NCI-H187 treated with DMSO at 0.1 percent for 48 hours (cell line): ENCODE data around the gene NTRK1.
"Not testable (repeated sequence)": the region's sequence is repeated elsewhere in the genome, so short reads cannot be mapped to it uniquely, and the experiment has no call there.

ENCODE experiments used
- DNase-seq: peaks from one replicate; lab custom pipeline; 2025; lab: John Stamatoyannopoulos, UW

Gene NTRK1

DNA sequence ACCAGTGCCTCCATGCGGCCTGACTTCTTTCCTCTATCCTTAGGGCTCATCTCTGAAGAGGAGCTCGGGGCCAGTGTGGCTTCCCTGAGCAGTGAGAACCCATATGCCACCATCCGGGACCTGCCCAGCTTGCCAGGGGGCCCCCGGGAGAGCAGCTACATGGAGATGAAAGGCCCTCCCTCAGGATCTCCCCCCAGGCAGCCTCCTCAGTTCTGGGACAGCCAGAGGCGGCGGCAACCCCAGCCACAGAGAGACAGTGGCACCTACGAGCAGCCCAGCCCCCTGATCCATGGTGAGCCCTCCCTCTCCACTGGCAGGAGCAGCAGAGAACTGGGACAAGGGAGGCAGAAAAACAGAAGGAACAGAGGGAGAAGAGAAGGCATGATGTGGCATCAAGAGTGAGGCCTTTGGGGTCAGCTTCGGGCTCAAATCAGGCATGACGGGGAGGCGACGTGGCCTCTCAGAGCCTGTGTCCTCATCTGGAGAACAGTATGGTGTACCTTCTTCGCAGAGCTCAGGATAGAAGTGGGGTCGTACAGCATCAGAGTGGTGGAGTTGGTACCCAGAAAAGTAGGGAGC, 53.2 kb downstream of the NTRK1 start:
- no peak for DNase-seq

DNA sequence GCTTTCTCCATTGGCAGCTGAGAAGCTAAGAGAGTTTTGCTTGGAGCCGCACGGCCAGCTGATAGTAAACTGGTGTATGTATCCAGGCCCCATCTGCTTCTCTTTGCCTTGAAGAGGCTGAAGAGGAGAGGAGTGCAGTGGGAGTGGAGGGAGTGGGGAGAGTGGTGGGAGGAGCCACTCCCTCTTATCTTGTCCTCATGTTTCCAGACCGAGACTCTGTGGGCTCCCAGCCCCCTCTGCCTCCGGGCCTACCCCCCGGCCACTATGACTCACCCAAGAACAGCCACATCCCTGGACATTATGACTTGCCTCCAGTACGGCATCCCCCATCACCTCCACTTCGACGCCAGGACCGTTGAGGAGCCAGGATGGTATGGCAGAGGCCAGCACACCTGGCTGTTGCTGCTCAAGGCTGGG, 53.8 kb downstream of the NTRK1 start:
- DNase-seq, result peak; percentile 20

DNA sequence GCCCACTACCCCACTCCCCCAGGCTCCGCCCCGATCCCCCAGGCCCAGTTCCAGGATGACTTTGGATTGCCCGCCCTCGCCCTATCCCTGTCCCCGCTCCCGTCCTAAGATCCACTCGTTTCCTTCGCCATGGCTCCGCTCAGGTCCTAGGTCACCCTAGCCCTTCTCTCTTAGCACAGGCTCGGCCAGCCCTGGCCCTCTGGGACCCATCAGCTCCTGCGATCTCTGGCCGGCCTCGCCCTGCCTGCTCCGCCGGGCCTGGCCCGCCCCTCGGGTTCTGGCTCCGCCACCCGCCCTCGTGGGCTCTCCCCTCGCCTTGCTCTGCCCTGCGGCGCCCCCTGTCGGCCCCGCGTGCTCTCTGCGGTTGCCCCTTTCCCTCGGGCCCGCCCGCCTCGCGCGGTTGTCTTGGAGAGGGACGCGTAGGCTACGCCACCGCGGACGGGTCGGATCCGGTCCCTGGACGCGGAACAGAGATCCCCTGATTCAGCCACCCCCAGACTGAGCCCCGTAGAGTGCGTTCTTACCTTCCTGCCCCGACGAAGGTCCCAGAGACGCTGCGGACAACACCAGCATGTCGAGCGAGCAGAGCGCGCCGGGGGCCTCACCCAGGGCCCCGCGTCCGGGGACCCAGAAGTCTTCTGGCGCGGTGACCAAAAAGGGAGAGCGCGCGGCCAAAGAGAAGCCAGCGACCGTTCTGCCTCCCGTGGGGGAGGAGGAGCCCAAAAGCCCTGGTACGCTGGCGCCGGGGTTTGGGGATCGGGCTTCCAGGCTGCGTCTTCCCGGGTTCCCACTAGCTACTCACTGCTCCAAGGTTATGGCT, 59.8 kb downstream of the NTRK1 start, which contains the start of gene LRRC71:
LRRC71 (plus strand) TSS at position 400 of the 820 bp plus-strand sequence; CDS start at position 572, 172 bp downstream.
- DNase-seq, result no peak

DNA sequence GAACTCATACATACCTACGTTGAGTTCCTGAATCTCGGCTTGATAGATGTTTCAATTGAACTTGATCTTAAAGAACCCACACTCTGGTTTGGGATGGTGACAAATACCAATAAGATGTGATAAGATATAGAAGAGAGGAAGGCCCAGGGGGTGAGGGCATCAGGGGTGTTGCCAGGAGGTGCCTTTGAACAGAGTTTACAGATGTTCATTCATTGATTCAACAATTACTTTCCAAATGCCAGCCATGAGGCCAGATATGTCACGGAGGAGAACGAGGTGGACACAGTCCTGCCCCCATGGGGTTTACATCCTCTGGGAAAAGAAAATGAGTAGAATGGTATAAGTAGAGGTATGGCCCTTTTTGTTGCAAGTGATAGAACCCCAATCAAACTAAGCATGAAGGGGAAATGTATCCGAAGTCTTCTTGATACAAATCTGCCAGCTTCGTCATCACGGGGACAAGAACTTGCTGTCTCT, 60.4 kb downstream of the NTRK1 start:
- no peak for DNase-seq

DNA sequence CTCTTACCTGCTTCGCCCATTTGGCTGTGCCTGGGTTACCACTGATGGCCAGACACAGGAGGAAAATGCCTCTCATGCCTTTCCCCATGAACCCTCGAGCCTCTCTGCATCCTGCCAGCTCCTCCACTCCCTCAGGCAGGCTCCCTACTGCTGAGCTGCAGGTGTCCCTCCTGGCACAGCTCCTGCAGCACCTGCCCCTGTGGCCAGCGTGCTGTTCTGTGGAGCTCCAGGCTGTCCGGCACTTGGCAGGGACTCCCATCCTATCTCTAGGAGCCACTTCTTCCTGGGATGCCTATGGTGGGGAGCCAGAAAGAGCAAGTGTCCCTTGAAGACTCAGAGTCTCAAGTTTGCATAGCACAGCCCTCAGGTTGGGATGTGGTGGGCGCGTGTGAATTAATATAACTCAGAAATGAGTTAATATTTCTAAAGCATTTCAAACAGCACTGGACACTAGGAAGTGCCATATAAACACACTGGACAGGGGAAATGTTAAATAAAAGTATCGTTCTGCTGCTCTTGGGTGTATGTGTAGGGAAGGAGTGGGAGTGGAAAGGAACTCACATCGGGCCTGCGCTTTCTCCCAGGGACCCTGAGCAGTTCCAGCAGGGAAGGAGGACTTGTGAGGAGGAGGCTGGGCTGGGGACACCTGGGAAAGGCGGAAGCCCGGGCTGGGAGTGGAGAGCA, 62.5 kb downstream of the NTRK1 start:
- no peak for DNase-seq

DNA sequence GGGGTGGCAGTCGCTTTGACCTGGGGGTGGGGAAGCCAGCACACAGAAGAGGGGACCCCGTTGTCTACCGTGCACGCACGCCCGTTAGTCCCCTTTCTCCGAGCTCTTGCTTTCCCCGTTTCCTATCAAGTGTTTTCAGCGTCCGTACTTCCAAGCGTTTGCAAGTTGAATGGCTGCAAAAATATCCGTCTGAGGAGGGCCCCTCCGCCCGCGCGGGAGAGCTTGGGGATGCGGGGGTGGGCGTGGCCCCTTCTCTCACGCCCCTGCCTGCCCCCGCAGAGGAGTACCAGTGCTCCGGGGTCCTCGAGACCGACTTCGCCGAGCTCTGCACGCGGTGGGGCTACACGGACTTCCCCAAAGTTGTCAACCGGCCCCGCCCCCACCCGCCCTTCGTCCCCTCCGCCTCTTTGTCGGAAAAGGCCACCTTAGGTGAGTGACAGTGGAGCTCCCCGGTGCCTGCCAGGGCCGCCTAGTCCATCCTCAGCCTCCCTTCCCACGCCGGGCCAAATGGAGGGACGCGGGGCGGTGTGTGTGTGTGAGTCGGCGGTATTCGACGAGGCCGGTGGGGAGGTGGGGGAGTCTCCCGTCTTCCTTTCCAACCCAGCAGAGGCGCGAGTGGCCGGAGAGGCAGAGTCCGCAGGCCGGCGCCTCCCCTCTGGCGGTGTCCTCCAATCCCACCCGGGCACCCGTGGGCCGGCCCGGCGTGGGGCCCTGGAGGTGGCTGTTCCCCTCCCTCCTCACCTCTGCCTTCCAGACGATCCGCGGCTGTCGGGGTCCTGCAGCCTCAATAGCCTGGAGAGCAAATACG, 63.2 kb downstream of the NTRK1 start:
- DNase-seq, result no peak

DNA sequence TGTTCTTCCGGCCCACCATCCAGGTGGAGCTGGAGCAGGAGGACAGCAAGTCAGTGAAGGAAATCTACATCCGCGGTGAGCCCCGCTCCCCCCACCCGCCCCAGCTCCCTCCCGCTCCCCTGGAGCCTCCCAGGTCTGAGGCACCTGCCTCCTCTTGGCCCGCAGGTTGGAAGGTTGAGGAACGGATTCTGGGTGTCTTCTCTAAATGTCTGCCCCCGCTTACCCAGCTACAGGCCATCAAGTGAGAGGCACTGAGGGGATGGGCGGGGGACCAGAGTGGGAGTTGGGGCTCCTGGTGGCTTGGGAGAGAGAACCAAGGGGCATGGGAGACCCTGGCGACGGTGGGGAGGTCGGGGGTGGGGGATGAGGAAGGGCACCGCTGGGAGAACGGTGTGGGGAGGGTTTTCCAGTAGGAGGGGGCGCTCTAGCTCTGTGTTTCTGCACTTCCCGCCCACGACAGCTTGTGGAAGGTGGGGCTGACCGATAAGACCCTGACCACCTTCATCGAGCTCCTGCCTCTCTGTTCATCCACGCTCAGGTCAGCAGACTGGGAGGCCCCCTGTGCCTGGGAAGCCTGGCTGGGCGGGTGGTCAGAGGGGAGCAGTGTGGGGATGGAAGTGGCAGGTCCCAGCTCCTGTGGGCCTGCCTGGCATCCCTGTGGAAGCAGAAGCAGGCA, 64.0 kb downstream of the NTRK1 start:
- no peak for DNase-seq

DNA sequence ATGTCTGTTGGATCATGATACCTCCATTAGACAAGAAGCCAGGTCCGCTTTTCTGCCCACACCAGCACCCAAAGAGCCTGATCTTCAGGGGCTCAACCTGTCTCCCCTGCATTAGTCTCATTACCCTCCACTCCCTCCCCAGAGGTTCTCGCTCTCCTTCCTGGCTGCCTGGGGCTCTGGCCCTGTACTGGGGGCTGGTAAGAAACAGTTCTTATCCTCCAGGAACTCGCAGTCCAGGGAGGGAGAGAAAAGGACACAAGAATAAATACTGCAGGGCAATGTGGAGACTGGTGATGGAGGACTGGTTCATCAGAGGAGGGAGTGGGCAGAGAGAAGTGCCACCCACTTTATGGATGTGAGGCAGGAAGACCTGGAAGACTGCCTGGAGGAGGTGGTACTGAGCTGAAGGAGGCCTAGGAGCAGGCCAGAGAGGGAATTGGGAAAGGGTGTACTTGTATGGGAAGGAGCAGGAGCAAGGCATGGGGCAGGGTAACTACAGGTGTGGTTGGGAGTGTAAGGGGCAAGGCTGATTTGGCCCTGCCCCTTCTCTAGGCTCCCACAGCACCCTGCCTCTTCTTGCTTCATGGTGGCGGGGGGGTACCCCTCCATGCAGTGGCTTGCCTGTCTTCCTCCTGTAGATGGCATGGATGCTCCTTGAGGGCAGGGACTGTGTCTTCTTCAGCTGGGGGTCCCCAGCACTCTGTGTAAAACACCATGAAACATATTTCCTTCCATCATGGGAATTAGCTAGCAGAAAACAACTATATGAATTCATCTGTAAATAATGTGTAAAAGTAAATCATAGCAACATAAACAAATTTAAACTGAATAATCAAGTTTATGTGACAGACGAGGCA, 64.7 kb downstream of the NTRK1 start:
- DNase-seq, result no peak

DNA sequence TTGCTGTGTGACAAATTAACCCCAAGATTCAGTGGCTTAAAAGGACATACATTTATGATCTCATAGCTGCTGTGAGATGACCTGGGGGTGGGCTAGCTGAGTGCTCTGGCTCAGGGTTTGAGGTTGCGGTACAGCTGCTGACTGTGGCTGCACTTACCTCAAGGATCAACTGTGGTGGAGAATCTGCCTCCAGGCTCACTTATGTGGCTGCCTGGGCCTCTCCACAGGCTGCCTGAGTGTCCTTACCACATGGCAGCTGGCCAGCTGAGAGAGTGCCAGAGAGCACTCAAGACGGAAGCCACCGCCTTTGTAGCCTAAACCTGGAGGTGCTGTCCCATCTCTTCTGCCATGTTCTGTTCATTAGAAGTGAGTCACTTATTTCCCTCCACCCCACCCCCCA, 65.5 kb downstream of the NTRK1 start:
- DNase-seq, result peak; percentile 95

DNA sequence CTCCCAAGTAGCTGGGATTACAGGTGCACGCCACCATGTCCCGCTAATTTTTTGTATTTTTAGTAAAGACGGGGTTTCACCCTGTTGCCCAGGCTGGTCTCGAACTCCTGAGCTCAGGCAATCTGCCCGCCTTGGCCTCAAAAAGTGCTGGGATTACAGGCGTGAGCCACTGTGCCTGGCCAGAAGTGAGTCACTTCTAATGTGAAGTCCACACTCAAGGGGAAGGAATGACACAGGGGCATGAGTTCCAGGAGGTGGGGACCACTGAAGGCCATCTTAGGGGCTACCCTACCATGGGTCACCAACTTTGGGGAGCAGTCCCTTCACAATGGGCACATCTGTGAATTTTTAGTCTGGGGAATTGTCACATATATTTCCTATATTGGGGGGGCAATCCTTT, 66.0 kb downstream of the NTRK1 start:
- not testable (repeated sequence) for DNase-seq

DNA sequence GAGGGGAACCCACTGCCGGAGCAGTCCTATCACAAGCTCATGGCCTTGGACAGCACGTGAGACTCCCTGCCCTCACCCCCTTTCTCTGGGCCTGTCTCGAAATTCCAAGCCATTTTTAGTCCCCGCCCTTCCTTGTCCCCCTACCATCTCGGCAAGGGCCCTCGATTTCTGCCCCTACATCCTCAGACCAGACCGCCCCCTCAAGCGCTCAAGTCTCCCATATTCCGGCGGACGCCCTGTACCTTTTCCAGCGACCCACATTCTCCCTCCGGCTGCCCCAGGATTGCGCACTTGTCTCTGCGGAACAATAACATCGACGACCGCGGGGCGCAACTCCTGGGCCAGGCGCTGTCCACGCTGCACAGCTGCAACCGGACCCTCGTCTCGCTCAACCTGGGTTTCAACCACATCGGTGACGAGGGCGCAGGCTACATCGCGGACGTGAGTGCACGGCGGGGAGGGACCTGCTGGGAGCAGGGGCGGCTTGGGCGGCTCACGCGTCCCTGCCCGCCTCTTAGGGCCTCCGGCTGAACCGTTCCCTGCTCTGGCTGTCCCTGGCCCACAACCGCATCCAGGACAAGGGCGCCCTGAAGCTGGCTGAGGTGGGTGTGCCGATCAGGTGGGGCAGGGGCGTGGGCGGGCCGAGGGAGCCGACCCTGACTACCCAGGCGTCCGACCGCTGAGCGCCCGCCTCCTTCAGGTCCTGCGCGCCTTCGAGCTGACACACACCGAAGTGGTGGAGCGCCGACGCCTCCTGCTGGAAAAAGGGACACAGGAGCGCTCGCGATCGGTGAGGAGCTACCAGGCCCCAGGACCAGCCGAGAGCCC, 66.8 kb downstream of the NTRK1 start:
- peak; percentile 44 for DNase-seq

DNA sequence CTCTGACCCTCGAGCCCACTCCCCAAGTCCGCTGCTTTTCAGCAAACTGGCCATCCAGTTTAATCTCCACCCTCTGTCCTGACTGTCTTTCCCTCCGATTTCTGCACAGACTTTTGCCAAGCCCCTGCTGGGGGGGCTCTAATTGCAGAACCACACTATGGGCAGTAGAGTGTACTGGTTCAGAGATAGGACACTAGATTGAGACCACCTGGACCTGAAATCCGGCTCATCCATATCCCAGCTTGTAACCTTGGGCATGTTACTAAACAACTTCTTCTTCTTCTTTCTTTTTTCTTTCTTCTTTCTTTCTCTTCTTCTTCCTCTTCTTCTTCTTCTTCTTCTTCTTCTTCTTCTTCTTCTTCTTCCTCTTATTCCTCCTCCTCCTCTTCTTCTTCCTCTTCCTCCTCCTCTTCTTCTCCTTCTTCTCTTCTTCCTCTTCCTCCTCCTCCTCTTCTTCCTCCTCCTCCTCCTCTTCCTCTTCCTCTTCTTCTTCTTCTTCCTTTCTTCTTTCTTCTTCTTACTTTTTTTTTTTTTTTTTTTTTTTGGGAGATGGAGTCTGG, 67.5 kb downstream of the NTRK1 start:
- DNase-seq, result no peak

DNA sequence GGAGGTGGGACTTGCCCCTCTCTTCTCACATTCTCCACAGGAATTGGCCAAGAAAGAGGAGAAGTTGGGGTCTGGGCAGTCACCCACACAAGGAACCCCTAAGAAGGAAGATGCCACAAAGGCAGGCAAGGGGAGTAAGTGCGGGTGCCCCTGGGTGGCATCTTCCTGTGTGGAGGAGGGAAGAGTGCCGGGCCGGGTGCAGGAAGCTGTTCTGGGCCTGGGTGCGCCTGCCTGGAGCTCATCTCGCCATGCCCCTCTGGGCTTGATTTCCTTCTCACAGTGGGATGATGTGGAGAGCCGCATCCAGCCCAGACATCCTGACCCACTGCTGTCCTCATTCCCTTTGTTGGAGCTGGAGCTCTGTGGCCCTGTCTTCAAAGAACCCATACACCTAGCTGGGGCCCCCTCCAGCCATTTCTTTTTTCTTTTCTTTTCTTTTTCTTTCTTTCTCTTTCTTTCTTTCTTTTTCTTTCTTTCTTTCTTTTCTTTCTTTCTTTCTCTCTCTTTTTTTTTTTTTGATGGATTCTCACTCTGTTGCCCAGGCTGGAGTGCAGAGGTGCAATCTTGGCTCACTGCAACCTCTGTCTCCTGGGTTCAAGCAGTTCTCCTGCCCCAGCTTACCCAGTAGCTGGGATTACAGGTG, 69.1 kb downstream of the NTRK1 start:
- no peak for DNase-seq

DNA sequence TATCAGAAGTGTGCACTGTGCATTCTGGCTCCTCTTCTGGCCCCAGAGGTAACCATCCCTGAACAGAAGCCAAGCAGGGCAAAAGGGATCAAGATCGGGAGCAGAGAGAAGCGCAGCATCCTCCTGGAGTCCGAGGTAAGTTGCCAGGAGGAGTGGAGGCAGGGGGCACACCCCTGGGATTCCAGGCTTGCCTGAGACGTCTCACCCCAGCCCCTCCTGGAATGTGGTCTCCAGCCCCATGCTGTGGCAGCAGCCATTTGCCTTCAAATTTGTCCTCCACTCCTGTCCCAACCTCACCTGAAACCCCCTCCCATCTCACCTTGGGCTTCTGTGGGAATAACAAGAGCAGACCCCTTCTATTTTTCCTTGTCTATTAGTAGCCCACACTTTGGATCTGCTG, 69.8 kb downstream of the NTRK1 start:
- DNase-seq, result no peak
